HL-60 (cell line): Measurements from ENCODE around the gene PAPOLB.

ENCODE experiments used
- DNase-seq, 2 experiments: peaks; one replicate each; pipeline ENCODE4 v3.0.0-alpha.2; 2010 to 2020; ENCODE audit warnings: low read depth in 1 of 2, low spot score in 1 of 2
- H3K27ac ChIP-seq: fragments of 250-450 bp; sonication (Bioruptor Pico); replicated peaks from 2 replicates; pipeline ENCODE4 v1.5.1; 2020; ENCODE audit warnings: mild to moderate bottlenecking, moderate library complexity
- H3K27me3 ChIP-seq: fragments of 250-450 bp; sonication (Bioruptor Pico); 2 replicates; pipeline ENCODE4 v1.5.1; 2021; ENCODE audit warnings: mild to moderate bottlenecking, moderate library complexity; ENCODE audit not compliant: insufficient read depth, poor library complexity, severe bottlenecking
- H3K4me3 ChIP-seq: replicated peaks from 2 replicates; pipeline ENCODE4 v1.5.1; 2011; ENCODE audit warnings: mild to moderate bottlenecking, control low read depth, low read length; ENCODE audit not compliant: insufficient read depth
- CTCF ChIP-seq: IDR thresholded peaks from one replicate; pipeline ENCODE4 v1.5.1; 2011; ENCODE audit warnings: low read length, control low read depth, inconsistent platforms; ENCODE audit not compliant: insufficient read depth
- GABPA ChIP-seq: IDR thresholded peaks from 2 replicates; pipeline ENCODE4 v1.6.1; 2012; ENCODE audit warnings: low read depth
- POLR2AphosphoS5 ChIP-seq: IDR thresholded peaks from 2 replicates; pipeline ENCODE4 v1.6.1; 2012; ENCODE audit warnings: low read depth
- REST ChIP-seq: IDR thresholded peaks from 2 replicates; pipeline ENCODE4 v1.6.1; 2012; ENCODE audit warnings: low read depth; ENCODE audit not compliant: insufficient replicate concordance
- SPI1 ChIP-seq: IDR thresholded peaks from 2 replicates; pipeline ENCODE4 v1.6.1; 2012; ENCODE audit warnings: low read depth, mild to moderate bottlenecking, borderline replicate concordance

The PAPOLB gene

GRCh38 chr7:4834601-4835397 lies 27.0 kb downstream of the PAPOLB start:
- DNase-seq: no peak
- Histone ChIP-seq H3K4me3 (no peak overlapping the region), H3K27me3 (no peaks in the 10 kb centered on the region), H3K27ac (no peak overlapping the region)
- TF ChIP-seq CTCF: no peak
- no peak for TF ChIP-seq SPI1
- no peak for TF ChIP-seq GABPA
- TF ChIP-seq POLR2AphosphoS5: no peak
- TF ChIP-seq REST: no peak

- Histone ChIP-seq H3K27me3 (no peaks in the 10 kb centered on the region), H3K27ac (no peak overlapping the region), H3K4me3 (no peak overlapping the region)
- no peak for DNase-seq
- TF ChIP-seq CTCF: no peak
- TF ChIP-seq REST: no peak
- no peak for TF ChIP-seq GABPA
- TF ChIP-seq POLR2AphosphoS5: no peak
- TF ChIP-seq SPI1: no peak
These were observed 27.9 kb downstream of the PAPOLB start for GRCh38 chr7:4833691-4834600.

GRCh38 chr7:4833176-4833575 lies 28.7 kb downstream of the PAPOLB start:
- H3K27ac ChIP-seq: no peak overlapping the region
- TF ChIP-seq GABPA (no peak), CTCF (no peak), SPI1 (no peak), REST (no peak), POLR2AphosphoS5 (no peak)
- no peak overlapping the region for H3K4me3 ChIP-seq
- no peak for DNase-seq
- H3K27me3 ChIP-seq: no peaks in the 10 kb centered on the region
